Globus pallidus (tissue), 1 donor: ENCODE results near the gene IGFLR1.
"Not testable (repeated sequence)": the region's sequence is repeated elsewhere in the genome, so short reads cannot be mapped to it uniquely, and the experiment has no call there.

ENCODE experiments used
- DNase-seq: peaks from one replicate; pipeline ENCODE4 v3.0.0-alpha.2; 2015; ENCODE audit warnings: low spot score

The IGFLR1 gene

GRCh38 chr19:35724132-35724531 is 18.1 kb downstream of the IGFLR1 start:
- DNase-seq, result not testable (repeated sequence)

GRCh38 chr19:35723671-35724070 is 18.6 kb downstream of the IGFLR1 start:
- no peak for DNase-seq

- DNase-seq, result no peak
Observed at GRCh38 chr19:35722897-35723296, 19.4 kb downstream of the IGFLR1 start.

- no peak for DNase-seq
Observed at GRCh38 chr19:35722461-35722860, 19.8 kb downstream of the IGFLR1 start.

GRCh38 chr19:35721374-35721773 is 20.9 kb downstream of the IGFLR1 start:
- DNase-seq, result no peak

GRCh38 chr19:35720648-35721047 is 21.6 kb downstream of the IGFLR1 start:
- DNase-seq, result no peak

- DNase-seq, result no peak
Observed at GRCh38 chr19:35720163-35720524, 22.1 kb downstream of the IGFLR1 start.

GRCh38 chr19:35719402-35720162 is 22.7 kb downstream of the IGFLR1 start:
- DNase-seq, result no peak

GRCh38 chr19:35718345-35719041 is 23.8 kb downstream of the IGFLR1 start:
- peak; percentile 20 for DNase-seq

- DNase-seq, result no peak
Observed at GRCh38 chr19:35717665-35718344, 24.4 kb downstream of the IGFLR1 start, which contains the start of gene KMT2B. TSS of gene KMT2B (plus strand) at chr19:35718003. CDS start at chr19:35718019, 16 bp downstream.

- peak; percentile 95 for DNase-seq
Observed at GRCh38 chr19:35716801-35717664, 25.2 kb downstream of the IGFLR1 start.

- DNase-seq, result no peak
Observed at GRCh38 chr19:35715981-35716800, 26.1 kb downstream of the IGFLR1 start.

GRCh38 chr19:35715355-35715809 is 26.9 kb downstream of the IGFLR1 start:
- DNase-seq, result no peak

GRCh38 chr19:35714601-35715354 is 27.5 kb downstream of the IGFLR1 start:
- DNase-seq, result no peak

- DNase-seq, result no peak
Observed at GRCh38 chr19:35713904-35714495, 28.3 kb downstream of the IGFLR1 start.

GRCh38 chr19:35713506-35713850 is 28.8 kb downstream of the IGFLR1 start:
- DNase-seq, result no peak

- no peak for DNase-seq
Observed at GRCh38 chr19:35712567-35713505, 29.4 kb downstream of the IGFLR1 start.
